Mesendoderm (in vitro differentiated cells): ENCODE measurements around the gene MYO16.
A peak's percentile ranks its signal among the peaks of the same experiment; 100 is the strongest.

ENCODE experiments used
- DNase-seq: peaks from one replicate; pipeline ENCODE4 v3.0.0; 2013
- H2AK5ac ChIP-seq: 2 replicates; pipeline ENCODE4 v1.6.1; 2013; ENCODE audit warnings: low read length, inconsistent platforms
- H2BK120ac ChIP-seq: 2 replicates; pipeline ENCODE4 v1.6.1; 2013; ENCODE audit warnings: low read depth, mild to moderate bottlenecking, low read length, moderate library complexity, mixed read lengths
- H2BK15ac ChIP-seq: replicated peaks from 2 replicates; pipeline ENCODE4 v1.6.1; 2013; ENCODE audit warnings: low read depth, mild to moderate bottlenecking, moderate library complexity
- H2BK5ac ChIP-seq: 2 replicates; pipeline ENCODE4 v1.6.1; 2013; ENCODE audit warnings: low read length, inconsistent platforms
- H3K18ac ChIP-seq: 2 replicates; pipeline ENCODE4 v1.6.1; 2013; ENCODE audit warnings: mild to moderate bottlenecking, low read length, mixed read lengths
- H3K23ac ChIP-seq: one replicate; pipeline ENCODE4 v1.6.1; 2013; ENCODE audit warnings: low read length
- H3K27ac ChIP-seq: 2 replicates; pipeline ENCODE4 v1.5.1; 2013; ENCODE audit warnings: low read depth, mild to moderate bottlenecking, inconsistent platforms, low read length, moderate library complexity
- H3K27me3 ChIP-seq: 2 replicates; pipeline ENCODE4 v1.6.1; 2013; ENCODE audit warnings: low read length, control low read depth, mild to moderate bottlenecking, inconsistent platforms; ENCODE audit not compliant: insufficient read depth, poor library complexity
- H3K36me3 ChIP-seq: 2 replicates; pipeline ENCODE4 v1.6.1; 2013; ENCODE audit warnings: low read length, inconsistent platforms; ENCODE audit not compliant: control insufficient read depth, insufficient read depth
- H3K4ac ChIP-seq: one replicate; pipeline ENCODE4 v1.6.1; 2013; ENCODE audit warnings: low read depth, mild to moderate bottlenecking, low read length, moderate library complexity
- H3K4me1 ChIP-seq: 2 replicates; pipeline ENCODE4 v1.6.1; 2013; ENCODE audit warnings: low read depth, low read length, inconsistent platforms; ENCODE audit not compliant: control insufficient read depth
- H3K4me2 ChIP-seq: 2 replicates; pipeline ENCODE4 v1.6.1; 2013; ENCODE audit warnings: low read length
- H3K4me3 ChIP-seq: 2 replicates; pipeline ENCODE4 v1.5.1; 2013; ENCODE audit warnings: mild to moderate bottlenecking, low read length
- H3K56ac ChIP-seq: one replicate; pipeline ENCODE4 v1.6.1; 2013; ENCODE audit warnings: low read length
- H3K79me1 ChIP-seq: 2 replicates; pipeline ENCODE4 v1.6.1; 2013; ENCODE audit warnings: low read length, inconsistent platforms
- H3K79me2 ChIP-seq: 2 replicates; pipeline ENCODE4 v1.6.1; 2013; ENCODE audit warnings: mild to moderate bottlenecking, low read length; ENCODE audit not compliant: control insufficient read depth, insufficient read depth
- H3K9ac ChIP-seq: 2 replicates; pipeline ENCODE4 v1.6.1; 2013; ENCODE audit warnings: low read length, inconsistent platforms
- H4K5ac ChIP-seq: one replicate; pipeline ENCODE4 v1.6.1; 2013; ENCODE audit warnings: low read length
- H4K8ac ChIP-seq: one replicate; pipeline ENCODE4 v1.6.1; 2013; ENCODE audit warnings: low read depth, mild to moderate bottlenecking, control low read depth, low read length, moderate library complexity
- WGBS: extraction: QIAGEN DNeasy Blood & Tissue Kit; methylation state at CpG from one replicate; pipeline ENCODE4 v1.1.7; 2013; ENCODE audit warnings: low lambda C conversion rate, missing lambda C conversion rate; ENCODE audit not compliant: insufficient coverage; ENCODE audit errors: extremely low coverage; 5-methylcytosine and 5-hydroxymethylcytosine counted together

The MYO16 gene

DNA sequence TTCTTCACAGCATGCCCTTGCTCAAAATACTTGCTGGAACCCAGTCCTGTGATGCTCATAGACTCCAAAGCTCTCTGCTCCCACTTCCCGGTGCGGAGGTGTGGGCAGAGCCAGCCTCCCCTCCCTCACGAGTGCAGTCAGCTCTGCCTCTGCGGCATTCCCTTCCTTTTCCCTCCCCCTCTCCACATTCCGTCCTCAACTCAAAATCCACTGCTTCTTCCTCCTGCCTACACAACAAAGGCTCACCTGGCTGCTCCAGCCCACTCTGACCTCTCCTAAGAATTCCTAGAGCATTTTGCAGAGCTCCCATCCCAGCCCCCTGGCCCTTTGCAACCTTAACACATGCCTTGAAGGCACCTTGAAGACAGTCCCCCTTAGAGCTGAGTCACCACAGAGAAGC lies 527.9 kb downstream of the MYO16 start:
- H3K4me2 ChIP-seq = no peak overlapping the region
- DNase-seq = peak; percentile 82
- H3K9ac ChIP-seq = no peak overlapping the region
- H3K79me1 ChIP-seq = no peaks in the 10 kb centered on the region
- no CpG with 5 or more reads among the region's 5 CpGs for WGBS
- H4K5ac ChIP-seq = no peak overlapping the region
- H3K79me2 ChIP-seq = no peaks in the 10 kb centered on the region
- no peak overlapping the region for H3K18ac ChIP-seq
- no peak overlapping the region for H2BK15ac ChIP-seq
- no peaks in the 10 kb centered on the region for H3K4me1 ChIP-seq
- H3K27me3 ChIP-seq = no peaks in the 10 kb centered on the region
- H3K4me3 ChIP-seq = no peak overlapping the region
- no peak overlapping the region for H4K8ac ChIP-seq
- no peak overlapping the region for H2BK120ac ChIP-seq
- H3K23ac ChIP-seq = no peak overlapping the region
- H3K4ac ChIP-seq = no peak overlapping the region
- H3K56ac ChIP-seq = no peak overlapping the region
- H3K27ac ChIP-seq = peak overlapping the region; percentile 9
- no peaks in the 10 kb centered on the region for H3K36me3 ChIP-seq
- H2AK5ac ChIP-seq = no peak overlapping the region
- H2BK5ac ChIP-seq = no peak overlapping the region

DNA sequence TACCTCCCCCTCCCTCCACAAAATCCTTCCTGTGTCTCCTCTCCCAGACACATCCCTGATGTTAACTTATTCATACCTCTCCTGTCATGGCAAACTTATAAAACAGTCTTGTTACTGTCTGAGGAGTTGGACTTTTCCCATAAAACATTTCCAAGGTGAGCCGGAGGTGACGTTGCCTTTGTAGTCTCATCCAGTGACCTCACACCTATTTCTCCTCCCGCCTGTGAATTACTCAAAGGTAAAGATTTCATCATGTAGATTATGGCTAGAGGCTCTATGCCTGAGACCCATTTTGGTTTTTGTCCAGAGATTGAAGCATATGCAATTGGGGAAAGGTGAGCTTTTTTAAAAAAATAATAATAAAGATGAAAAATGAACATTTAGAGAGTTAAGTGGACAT lies 529.0 kb downstream of the MYO16 start:
- Histone ChIP-seq H4K5ac (no peak overlapping the region), H3K4ac (no peak overlapping the region), H3K27ac (no peak overlapping the region), H3K4me1 (no peaks in the 10 kb centered on the region), H3K18ac (no peak overlapping the region), H2AK5ac (no peak overlapping the region), H3K79me1 (no peaks in the 10 kb centered on the region), H3K56ac (no peak overlapping the region), H3K4me3 (no peak overlapping the region), H2BK120ac (no peak overlapping the region), H3K23ac (no peak overlapping the region), H2BK15ac (no peak overlapping the region), H2BK5ac (no peak overlapping the region), H4K8ac (no peak overlapping the region), H3K27me3 (no peaks in the 10 kb centered on the region), H3K9ac (no peak overlapping the region), H3K79me2 (no peaks in the 10 kb centered on the region), H3K36me3 (no peaks in the 10 kb centered on the region), H3K4me2 (no peak overlapping the region)
- DNase-seq = peak; percentile 14
- no CpG with 5 or more reads among the region's 3 CpGs for WGBS

DNA sequence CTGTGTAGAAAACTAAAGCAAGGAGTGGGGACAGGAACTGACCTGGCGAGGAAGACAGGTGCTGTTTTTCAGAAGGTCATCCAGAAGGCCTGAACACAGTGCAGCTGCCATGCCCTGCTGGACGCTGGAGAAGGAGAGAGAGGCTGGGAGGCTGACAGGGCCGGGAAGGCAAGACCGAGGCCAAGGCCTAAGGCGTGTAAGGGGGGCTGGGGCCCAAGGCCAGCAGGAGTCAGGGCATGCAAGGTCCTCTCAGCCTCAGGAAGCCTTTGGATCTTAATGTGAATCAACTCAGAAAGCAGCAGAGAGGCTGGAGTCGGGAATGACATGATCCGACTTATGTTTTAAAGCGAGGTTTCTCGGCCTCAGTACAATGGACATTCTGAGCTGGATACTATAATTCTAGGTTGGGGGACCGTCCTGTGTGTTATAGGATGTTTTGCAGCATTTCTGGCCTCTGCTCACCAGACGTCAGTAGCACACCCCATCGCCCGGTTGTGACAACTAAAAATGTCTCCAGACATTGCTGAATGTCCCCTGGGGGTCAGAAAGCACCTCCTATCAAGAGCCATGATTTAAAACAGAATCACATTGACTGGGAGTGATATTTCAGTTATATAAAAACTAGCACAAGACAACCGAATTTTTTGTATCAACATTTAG lies 530.4 kb downstream of the MYO16 start:
- H3K27ac ChIP-seq = no peak overlapping the region
- H3K4me1 ChIP-seq = no peaks in the 10 kb centered on the region
- H4K5ac ChIP-seq = no peak overlapping the region
- H3K79me1 ChIP-seq = no peaks in the 10 kb centered on the region
- DNase-seq = no peak
- H3K56ac ChIP-seq = no peak overlapping the region
- no peaks in the 10 kb centered on the region for H3K27me3 ChIP-seq
- no CpG with 5 or more reads among the region's 14 CpGs for whole genome bisulfite sequencing
- H4K8ac ChIP-seq = no peak overlapping the region
- no peak overlapping the region for H3K4me2 ChIP-seq
- H2BK120ac ChIP-seq = no peak overlapping the region
- H2BK5ac ChIP-seq = peak overlapping the region; percentile 26
- no peak overlapping the region for H2BK15ac ChIP-seq
- no peaks in the 10 kb centered on the region for H3K79me2 ChIP-seq
- H3K18ac ChIP-seq = no peak overlapping the region
- H3K4ac ChIP-seq = no peak overlapping the region
- no peaks in the 10 kb centered on the region for H3K36me3 ChIP-seq
- no peak overlapping the region for H3K9ac ChIP-seq
- H3K4me3 ChIP-seq = no peak overlapping the region
- H2AK5ac ChIP-seq = no peak overlapping the region
- H3K23ac ChIP-seq = no peak overlapping the region

DNA sequence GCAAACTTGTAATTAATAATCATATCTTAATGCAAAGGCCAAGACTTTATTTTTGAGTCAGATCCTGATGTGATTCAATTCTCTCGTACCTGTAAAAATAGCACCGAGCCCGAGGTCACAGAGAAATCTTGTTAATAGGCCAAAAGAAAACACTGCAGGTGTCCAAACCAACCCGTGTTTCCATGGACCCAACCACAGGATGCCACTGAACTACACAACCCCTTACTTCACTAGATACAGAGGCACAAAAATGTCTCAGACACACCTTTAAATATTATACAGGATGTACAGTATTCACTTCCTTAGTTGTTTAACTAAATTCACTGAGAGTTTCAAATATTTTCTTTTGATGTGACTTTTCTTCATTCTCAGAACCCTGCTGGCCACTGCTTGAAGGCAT lies 530.9 kb downstream of the MYO16 start:
- Histone ChIP-seq H3K9ac (no peak overlapping the region), H3K23ac (no peak overlapping the region), H2BK15ac (no peak overlapping the region), H2BK120ac (no peak overlapping the region), H4K5ac (no peak overlapping the region), H4K8ac (no peak overlapping the region), H3K36me3 (no peaks in the 10 kb centered on the region), H3K4ac (no peak overlapping the region), H3K18ac (no peak overlapping the region), H3K4me1 (no peaks in the 10 kb centered on the region), H2BK5ac (no peak overlapping the region), H3K79me1 (no peaks in the 10 kb centered on the region), H3K27me3 (no peaks in the 10 kb centered on the region), H3K79me2 (no peaks in the 10 kb centered on the region), H3K56ac (no peak overlapping the region), H3K4me2 (no peak overlapping the region), H3K4me3 (no peak overlapping the region), H2AK5ac (no peak overlapping the region), H3K27ac (no peak overlapping the region)
- no CpG with 5 or more reads among the region's 4 CpGs for WGBS
- DNase-seq = no peak

DNA sequence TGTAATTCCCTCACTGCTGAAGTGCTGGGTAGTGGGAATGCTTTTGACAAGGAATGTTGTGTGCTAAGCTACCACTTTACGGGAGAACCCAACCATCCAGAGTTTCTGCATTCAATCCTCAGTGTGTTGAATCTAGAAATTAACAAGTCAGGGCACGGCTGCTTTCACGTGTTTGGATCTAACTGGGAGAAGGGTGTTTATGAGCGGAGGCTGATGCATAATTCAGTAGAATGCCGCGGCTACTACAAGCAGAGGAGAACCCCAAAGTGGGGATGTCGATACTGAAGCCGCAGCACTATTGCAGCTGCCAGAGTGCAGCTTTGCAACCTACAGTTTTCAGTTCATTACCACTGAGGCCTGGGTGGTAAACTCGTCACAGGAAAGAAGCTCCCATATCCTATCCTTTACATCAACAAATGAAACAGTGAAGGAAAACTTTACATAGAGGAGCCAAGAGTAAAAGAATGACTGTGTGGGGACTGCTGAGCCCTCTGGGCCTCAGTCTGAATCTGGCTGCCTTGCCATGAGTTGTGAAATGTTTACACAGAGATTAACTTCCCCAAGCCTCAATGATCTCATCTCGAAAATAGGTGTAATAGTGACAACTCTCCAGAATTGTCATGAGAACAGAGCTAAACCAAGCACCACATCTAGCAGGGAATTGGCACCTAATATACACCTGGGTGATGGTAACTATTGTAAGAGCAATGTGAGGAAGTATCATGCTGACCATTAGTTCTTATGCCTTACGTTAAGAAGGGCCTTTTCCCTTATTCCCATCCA lies 531.7 kb downstream of the MYO16 start:
- Histone ChIP-seq H2AK5ac (no peak overlapping the region), H3K56ac (no peak overlapping the region), H3K4ac (no peak overlapping the region), H3K18ac (no peak overlapping the region), H2BK120ac (no peak overlapping the region), H3K27ac (no peak overlapping the region), H3K9ac (no peak overlapping the region), H3K36me3 (no peaks in the 10 kb centered on the region), H3K27me3 (no peaks in the 10 kb centered on the region), H4K5ac (no peak overlapping the region), H4K8ac (no peak overlapping the region), H3K4me3 (no peak overlapping the region), H3K23ac (no peak overlapping the region), H2BK5ac (no peak overlapping the region), H3K79me1 (no peaks in the 10 kb centered on the region), H2BK15ac (no peak overlapping the region), H3K4me1 (no peaks in the 10 kb centered on the region), H3K79me2 (no peaks in the 10 kb centered on the region), H3K4me2 (no peak overlapping the region)
- WGBS = no CpG with 5 or more reads among the region's 11 CpGs
- peak; percentile 70 for DNase-seq
